Activated CD4-positive, alpha-beta T cell treated with anti-CD3 and anti-CD28 coated beads, Interleukin-10, Interleukin-2, amounts not matched to agents 100 ng/mL and 50 ng/mL, durations not matched to agents 16 hours and 8 hours (primary cell): ENCODE measurements around the gene MICU2.

Source experiments
- DNase-seq: peaks from one replicate; pipeline ENCODE4 v3.0.0-alpha.2; 2020

MICU2 gene, protein sequence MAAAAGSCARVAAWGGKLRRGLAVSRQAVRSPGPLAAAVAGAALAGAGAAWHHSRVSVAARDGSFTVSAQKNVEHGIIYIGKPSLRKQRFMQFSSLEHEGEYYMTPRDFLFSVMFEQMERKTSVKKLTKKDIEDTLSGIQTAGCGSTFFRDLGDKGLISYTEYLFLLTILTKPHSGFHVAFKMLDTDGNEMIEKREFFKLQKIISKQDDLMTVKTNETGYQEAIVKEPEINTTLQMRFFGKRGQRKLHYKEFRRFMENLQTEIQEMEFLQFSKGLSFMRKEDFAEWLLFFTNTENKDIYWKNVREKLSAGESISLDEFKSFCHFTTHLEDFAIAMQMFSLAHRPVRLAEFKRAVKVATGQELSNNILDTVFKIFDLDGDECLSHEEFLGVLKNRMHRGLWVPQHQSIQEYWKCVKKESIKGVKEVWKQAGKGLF

GRCh38 chr13:21603531-21604448 is at the start of gene MICU2:
TSS of gene MICU2 (minus strand) at chr13:21604170. CDS start at chr13:21604148, 22 bp downstream.
- DNase-seq, result peak; percentile 97

GRCh38 chr13:21641629-21642028 is 37.7 kb upstream of the MICU2 start:
- no peak for DNase-seq

DNA sequence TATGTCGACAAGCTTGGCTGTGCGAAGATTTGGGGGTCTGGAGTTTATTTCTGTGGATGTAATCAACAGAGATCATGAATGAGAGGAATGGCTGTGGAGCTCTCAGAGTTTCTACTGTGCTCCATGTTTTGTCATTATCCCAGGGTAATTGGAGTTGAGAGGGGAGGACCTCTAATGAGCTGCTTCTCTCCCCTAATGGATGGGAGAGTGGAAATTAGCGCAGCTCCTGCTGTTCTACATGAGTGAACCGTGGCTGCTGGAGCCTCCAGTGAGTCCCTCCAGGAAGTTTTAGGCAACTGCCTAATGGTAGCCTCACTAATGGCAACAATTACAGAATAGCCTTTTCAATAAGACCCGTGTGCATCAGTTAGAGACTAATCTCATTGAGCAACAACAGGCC is 35.6 kb upstream of the MICU2 start:
- DNase-seq, result no peak

GRCh38 chr13:21638319-21639282 is 34.6 kb upstream of the MICU2 start:
- peak; percentile 34 for DNase-seq

DNA sequence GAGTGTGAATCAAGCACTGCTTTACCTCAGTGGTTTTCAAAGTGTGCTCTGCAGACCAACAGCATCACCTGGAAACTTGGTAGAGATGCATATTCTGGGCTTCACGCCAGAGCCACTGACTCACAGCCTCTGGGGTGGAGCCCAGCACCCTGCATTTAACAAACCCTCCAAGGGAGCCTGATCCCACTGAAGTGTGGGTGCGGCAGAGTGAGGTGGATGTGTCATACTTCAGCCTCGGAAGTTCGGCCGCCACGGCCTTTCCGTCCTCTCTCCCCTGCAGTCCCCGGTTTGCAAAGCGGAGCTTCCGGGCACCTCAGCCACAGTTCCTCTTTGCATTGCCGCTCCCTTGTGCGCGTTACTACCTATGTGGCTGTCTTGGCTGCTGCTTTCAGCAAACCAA is 33.3 kb upstream of the MICU2 start:
- no peak for DNase-seq

GRCh38 chr13:21636656-21637055 is 32.7 kb upstream of the MICU2 start:
- DNase-seq, result no peak

DNA sequence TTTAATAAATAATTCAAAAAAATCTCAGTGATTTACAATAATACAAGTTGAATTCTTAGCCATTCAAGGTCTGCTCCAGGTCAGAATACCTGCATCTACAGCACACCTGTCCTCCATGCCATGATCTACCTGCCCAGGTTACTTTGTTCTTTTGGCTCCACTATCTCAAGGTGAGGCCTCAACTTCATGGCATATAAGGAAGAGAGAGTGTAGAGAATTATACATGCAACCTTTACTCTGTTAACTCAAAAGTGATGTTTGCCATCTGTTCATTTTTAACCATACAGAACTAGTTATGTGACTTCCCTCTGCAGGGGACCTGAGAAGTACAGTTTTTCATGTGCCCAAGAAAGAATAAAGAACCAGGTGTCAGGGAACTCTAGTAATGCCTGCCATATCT is 28.2 kb upstream of the MICU2 start:
- DNase-seq, result no peak

DNA sequence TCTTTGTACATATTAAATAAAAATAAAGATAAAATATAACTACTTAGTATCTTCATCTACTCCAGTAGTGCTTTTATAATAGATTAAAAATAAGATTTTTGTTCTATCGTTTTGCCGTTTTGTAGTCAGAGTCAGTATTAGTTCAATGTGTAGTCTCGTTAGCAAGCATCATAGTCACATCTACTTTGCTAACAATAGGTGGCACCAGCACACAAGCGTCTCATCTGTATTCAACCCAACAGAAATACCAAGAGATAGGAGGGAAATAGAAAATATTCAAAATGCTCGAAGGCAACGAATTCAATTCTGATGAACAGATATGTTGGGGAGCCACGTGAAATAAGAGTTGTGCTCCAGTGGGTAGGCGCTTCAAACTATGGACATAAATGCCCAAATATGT is 21.4 kb upstream of the MICU2 start:
- peak; percentile 13 for DNase-seq

DNA sequence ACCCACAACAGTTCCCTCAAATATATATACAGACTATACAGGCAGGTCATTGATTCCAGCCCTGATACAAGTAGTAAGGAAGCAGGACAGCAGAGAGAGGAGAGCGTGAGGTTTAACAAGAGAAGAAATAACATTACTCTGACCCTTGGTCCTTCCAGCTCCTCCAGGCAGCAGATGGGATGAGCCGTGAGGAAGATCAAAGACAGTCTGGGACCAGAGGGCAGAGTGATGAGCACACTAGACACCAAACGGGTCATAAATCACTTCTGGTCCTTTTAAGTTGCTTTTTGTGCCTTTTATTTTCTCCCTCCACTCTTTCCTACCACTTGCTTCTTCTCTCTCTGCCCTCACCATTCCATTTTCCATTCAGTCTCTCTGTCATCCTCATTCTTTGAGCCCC is 16.9 kb upstream of the MICU2 start:
- DNase-seq, result no peak

- no peak for DNase-seq
Measured at GRCh38 chr13:21619633-21620220, 15.8 kb upstream of the MICU2 start.

GRCh38 chr13:21616880-21617279 is 12.9 kb upstream of the MICU2 start:
- DNase-seq, result no peak

GRCh38 chr13:21616205-21616866 is 12.4 kb upstream of the MICU2 start:
- no peak for DNase-seq

DNA sequence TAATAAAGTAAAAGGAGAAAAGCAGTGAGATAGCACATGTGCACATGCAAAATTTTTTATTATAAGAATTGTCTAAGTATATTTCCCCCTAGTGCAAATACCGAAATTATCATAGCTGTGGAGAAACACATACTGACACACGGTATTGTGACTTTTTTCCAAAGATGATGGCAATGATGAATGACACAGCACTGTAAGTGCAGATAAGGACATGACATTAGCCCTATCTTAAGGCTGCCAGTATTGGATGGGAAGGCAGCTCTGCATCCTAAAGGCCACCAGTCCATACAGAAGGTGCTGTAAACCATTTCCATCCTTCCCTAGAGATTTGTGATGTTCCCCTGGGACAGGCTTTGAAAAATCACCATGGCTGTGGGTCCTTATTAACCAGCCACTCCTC is 11.5 kb upstream of the MICU2 start:
- no peak for DNase-seq

DNA sequence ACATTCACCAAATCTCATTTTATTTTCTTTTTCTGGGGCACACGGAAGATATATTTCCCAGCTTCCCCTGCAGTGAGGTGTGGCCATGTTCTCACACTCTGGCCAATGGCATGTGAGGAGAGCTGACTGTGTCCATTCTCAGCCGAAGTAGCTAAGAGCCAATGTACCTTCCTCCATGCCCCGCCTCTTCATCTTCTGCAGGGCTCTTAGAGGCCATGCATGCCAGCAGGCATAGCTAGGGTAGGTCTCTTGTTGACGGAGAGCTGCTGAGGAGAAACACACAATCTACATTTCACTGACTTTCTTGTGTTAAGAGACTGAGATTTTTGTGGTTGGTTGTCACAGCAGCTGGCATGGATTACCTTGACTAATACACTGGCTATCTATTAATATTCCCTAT is 9.8 kb upstream of the MICU2 start:
- DNase-seq, result no peak

DNA sequence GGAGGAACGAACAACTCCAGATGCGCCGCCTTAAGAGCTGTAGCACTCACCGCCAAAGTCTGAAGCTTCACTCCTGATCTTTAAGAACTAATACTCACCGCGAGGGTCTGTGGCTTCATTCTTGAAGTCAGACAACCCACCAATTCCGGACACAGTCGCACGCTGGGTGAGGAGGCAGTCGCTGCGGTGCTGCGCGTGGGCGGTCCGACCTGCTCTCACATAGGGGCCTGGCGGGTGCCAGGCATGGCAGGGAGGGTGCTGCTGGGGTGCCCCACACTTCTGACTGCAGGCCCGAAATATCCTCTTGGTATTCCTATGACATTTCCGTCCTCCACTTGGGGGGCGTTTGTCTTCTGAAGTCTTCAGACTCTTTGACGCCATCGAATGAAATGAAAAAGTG is 7.4 kb upstream of the MICU2 start:
- DNase-seq, result no peak

DNA sequence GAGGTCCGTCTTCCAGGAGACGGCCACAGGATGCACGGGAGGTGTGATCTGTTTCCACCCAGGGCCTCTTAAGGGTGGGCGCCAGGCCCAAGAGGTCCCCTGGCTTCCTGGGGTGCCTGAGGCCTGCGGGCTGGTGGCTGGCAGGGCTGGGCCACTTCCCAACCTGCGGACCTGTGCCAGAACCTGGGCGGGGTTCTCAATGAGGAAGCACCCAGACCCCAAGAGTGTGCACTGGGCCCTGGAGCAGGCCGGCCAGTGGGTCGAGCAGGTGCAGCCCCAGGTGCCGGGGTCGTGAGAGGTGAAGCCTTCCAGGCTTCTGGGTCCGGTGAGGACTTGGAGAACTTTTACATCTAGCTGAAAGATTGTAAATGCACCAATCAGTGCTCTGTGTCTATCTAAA is 6.7 kb upstream of the MICU2 start:
- DNase-seq, result no peak

GRCh38 chr13:21608961-21609360 is 5.0 kb upstream of the MICU2 start:
- no peak for DNase-seq

DNA sequence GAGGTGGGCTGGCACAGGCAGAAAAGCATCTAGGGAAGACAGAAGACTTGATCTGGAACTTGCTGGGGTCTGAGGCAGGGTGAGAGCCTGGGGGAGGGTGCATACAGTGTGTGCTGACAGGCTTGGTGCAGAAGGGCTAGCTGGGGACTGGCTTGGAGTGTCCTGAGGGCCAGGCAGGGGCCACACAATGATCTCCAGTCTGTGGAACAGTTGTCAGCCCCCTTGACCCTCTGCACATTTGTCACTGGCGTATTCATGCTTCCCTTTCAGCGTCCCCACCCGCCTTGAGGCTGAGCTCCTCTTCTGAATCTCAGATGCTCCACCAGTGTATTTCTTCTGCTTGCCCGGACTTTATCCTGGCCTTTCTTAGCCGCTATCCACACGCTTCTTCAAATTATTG is 2.8 kb upstream of the MICU2 start:
- no peak for DNase-seq

GRCh38 chr13:21606251-21606650 is 2.3 kb upstream of the MICU2 start:
- DNase-seq, result no peak

DNA sequence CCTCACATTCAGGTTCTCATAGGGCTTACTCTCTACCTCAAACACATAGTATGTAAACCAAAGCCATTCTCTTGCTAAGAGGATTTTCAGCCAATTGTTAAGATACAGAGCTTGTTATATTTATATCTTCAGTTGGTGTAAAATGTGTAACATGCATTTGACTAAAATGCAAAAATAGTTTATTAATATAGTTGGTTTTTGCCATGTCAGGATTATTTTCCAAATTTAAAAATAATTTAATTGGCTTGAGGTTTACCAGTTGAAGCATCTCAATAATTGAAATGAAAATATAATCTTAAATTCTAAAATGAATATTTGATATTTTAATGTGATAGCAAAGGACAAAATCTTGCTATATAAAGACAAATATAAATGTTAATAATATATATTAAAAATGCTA is 7.2 kb downstream of the MICU2 start:
- DNase-seq, result no peak

DNA sequence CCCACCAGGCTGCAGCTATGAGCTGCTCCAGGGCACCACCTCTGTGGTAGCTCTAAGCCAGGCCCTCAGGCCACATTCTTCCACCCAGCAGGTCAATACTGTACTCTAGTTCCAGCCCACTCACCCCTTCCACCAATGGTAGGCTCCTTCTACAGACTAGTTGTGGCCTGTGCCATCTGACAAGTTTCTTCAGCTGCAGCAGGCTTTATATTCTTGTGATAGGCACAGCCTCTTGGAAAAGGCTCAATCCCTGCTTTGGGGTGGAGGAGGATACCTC is 8.5 kb downstream of the MICU2 start:
- no peak for DNase-seq
